Measurements from ENCODE around the gene ODF2L.

- TF ChIP-seq HES1 (IDR thresholded peaks at IDR 0.05; ENCODE audit: low read depth) (no peak), HNRNPLL (IDR thresholded peaks at IDR 0.05; ENCODE audit: low read depth, low read length, poor library complexity, severe bottlenecking) (no peak), RBM39 (optimal IDR thresholded peaks at IDR 0.05; ENCODE audit: low read depth, low read length) (no peak), POLR2A (conservative IDR thresholded peaks at IDR 0.05) (no peak)
Observed at GRCh38 chr1:86380257-86380861, 15.8 kb downstream of the ODF2L start.
